GM12801 (cell line): ENCODE results near the gene SEMA3D.

Experiments used
- CTCF ChIP-seq: IDR thresholded peaks from one replicate; pipeline ENCODE4 v1.5.1; 2011; ENCODE audit warnings: control low read depth; ENCODE audit not compliant: insufficient read length; ENCODE audit errors: extremely low read depth

Gene SEMA3D

GRCh38 chr7:85055906-85056305 lies 130.9 kb downstream of the SEMA3D start:
- no peak for TF ChIP-seq CTCF

- no peak for TF ChIP-seq CTCF
Measured at GRCh38 chr7:85055196-85055595, 131.7 kb downstream of the SEMA3D start.

- TF ChIP-seq CTCF, result no peak
Measured at GRCh38 chr7:85054306-85054705, 132.6 kb downstream of the SEMA3D start.

- TF ChIP-seq CTCF, result no peak
Measured at GRCh38 chr7:85052894-85053293, 134.0 kb downstream of the SEMA3D start.

- TF ChIP-seq CTCF, result no peak
Measured at GRCh38 chr7:85052056-85052737, 134.7 kb downstream of the SEMA3D start.

GRCh38 chr7:85046534-85046933 lies 140.3 kb downstream of the SEMA3D start:
- TF ChIP-seq CTCF, result no peak

GRCh38 chr7:85041605-85042216 lies 145.1 kb downstream of the SEMA3D start:
- no peak for TF ChIP-seq CTCF
